ENCODE measurements around the gene OR7G2.

The OR7G2 gene

DNA sequence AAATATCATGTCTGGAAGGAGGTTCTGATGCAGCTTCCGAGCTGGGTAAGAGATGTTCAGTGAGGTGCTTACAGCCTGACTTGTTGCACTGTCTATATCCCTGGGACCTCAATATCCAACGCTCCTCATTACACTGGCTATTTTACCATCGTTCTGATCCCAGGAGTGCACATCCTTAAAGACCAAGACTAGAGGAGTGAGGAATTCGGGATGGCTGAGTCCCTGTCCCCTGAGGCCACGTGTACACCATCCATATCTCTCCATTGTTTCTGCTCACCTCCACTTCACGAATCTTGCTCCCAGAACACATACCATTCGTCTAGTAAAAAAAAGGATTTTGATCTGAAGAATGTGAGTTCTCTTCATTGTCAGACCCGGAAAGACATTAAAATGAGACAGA lies at the start of gene OR7G2:
OR7G2 (minus strand) TSS at position 101 of the 400 bp plus-strand sequence. CDS start 4,232 bp downstream, outside the sequence.
- Histone ChIP-seq H3K4me3 (ENCODE audit: low read depth, low read length) (no peak within 1 kb of the TSS), H3K27ac (no peak within 1 kb of the TSS), H3K36me3 (replicated peaks) (no peaks in the 10 kb centered on the region), H3K27me3 (replicated peaks) (no peaks in the 10 kb centered on the region)
- DNase-seq: no peak
- TF ChIP-seq, protein P1, sequence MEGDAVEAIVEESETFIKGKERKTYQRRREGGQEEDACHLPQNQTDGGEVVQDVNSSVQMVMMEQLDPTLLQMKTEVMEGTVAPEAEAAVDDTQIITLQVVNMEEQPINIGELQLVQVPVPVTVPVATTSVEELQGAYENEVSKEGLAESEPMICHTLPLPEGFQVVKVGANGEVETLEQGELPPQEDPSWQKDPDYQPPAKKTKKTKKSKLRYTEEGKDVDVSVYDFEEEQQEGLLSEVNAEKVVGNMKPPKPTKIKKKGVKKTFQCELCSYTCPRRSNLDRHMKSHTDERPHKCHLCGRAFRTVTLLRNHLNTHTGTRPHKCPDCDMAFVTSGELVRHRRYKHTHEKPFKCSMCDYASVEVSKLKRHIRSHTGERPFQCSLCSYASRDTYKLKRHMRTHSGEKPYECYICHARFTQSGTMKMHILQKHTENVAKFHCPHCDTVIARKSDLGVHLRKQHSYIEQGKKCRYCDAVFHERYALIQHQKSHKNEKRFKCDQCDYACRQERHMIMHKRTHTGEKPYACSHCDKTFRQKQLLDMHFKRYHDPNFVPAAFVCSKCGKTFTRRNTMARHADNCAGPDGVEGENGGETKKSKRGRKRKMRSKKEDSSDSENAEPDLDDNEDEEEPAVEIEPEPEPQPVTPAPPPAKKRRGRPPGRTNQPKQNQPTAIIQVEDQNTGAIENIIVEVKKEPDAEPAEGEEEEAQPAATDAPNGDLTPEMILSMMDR (IDR thresholded peaks at IDR 0.05; ENCODE audit: low read depth, low read length, missing control alignments): no peak
- in situ Hi-C loops (cut with HindIII; ENCODE audit: low pct_ligation_motif_present, low sequenced_read_pairs): no loop called here

DNA sequence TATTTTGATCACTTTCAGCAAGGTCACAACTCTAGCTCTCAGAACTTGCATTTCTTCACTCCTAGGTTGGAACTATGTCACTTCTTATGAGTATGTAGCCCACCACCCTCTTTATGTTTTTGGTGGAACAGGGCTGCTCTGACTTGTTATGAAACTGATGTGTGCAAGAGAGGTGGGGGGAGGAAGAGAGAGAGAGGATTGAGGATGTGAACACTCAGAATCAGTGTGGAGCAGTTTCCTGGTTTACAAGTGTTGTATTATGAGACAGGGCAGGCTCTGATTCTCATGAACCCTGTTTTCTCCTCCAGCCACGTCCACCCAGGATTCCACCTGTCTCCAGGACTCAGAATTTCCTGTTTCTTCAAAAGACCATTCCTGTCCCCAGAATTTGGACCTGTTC lies 49.0 kb upstream of the OR7G2 start:
- Histone ChIP-seq H3K27ac (no peak overlapping the region), H3K4me3 (ENCODE audit: low read depth, low read length) (no peak overlapping the region), H3K27me3 (replicated peaks) (no peaks in the 10 kb centered on the region), H3K36me3 (replicated peaks) (peaks cover 45% of the 10 kb centered on the region)
- TF ChIP-seq, protein P1 (IDR thresholded peaks at IDR 0.05; ENCODE audit: low read depth, low read length, missing control alignments): no peak
- no peak for DNase-seq
- in situ Hi-C loops (cut with HindIII; ENCODE audit: low pct_ligation_motif_present, low sequenced_read_pairs): no loop called here

DNA sequence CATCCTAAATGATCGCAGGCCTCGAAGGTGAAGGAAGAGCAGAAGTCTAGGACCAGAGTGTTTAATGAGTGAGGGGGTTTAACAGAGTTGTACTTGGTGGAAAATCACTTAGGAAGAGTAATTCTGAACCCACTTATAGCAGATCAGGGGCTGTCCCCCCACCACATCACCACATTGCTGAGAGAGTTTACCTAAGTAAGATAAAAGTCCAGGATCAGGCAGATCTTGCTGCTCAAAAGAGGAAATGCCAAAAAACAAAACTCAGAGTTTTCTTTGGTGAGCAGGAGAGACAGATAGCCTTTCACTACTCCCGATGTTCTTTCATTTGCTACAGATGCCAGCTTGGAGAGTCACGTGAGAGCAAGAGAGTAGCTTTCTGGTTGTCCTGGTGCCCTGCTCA lies 48.3 kb upstream of the OR7G2 start:
- no peaks in the 10 kb centered on the region for H3K27me3 ChIP-seq (replicated peaks)
- peaks cover 37% of the 10 kb centered on the region for H3K36me3 ChIP-seq (replicated peaks)
- in situ Hi-C loops (cut with HindIII; ENCODE audit: low pct_ligation_motif_present, low sequenced_read_pairs): no loop called here
- no peak overlapping the region for H3K4me3 ChIP-seq (ENCODE audit: low read depth, low read length)
- DNase-seq: no peak
- H3K27ac ChIP-seq: no peak overlapping the region
- TF ChIP-seq, protein P1 (IDR thresholded peaks at IDR 0.05; ENCODE audit: low read depth, low read length, missing control alignments): no peak

DNA sequence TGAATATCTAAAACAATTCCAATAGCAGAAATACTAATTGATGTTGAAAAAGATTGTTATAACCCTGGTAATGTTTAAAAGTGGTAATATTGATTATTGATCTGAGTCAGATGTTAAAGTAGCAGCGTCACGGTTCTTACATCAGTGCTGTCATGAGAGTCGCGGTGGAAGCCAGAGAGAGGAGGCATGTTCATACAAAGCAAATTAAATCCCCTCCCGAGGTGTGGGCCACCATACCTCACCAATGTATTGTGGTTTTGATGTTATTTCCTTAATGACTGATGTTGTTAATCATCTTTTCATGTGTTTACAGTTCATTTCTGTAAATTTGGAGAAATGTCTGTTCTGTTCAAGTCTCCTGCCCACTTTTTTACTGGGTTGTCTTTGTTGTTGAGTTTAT lies 44.1 kb upstream of the OR7G2 start:
- H3K27ac ChIP-seq: no peak overlapping the region
- in situ Hi-C loops (cut with HindIII; ENCODE audit: low pct_ligation_motif_present, low sequenced_read_pairs): no loop called here
- no peak for DNase-seq
- no peak overlapping the region for H3K4me3 ChIP-seq (ENCODE audit: low read depth, low read length)
- H3K36me3 ChIP-seq (replicated peaks): no peaks in the 10 kb centered on the region
- TF ChIP-seq, protein P1 (IDR thresholded peaks at IDR 0.05; ENCODE audit: low read depth, low read length, missing control alignments): no peak
- no peaks in the 10 kb centered on the region for H3K27me3 ChIP-seq (replicated peaks)

DNA sequence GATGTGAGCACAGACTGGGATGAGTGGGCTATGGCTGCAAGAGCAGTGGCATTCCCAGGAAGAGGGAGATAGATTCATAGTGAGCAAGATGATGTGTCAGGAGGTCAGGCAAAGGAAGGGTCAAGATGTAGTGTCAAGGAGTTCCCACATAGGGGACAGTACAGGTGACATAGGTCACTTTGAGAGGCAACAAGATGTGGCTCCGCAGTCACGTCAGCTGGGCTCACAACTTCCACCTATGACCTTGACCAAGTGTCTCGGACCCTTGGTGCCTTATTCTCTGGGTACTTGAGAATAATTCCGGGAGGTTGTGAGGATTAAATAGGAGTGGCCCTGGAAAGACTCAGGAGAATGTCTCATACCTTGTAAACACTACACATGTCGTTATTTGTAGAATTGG lies 43.4 kb upstream of the OR7G2 start:
- Histone ChIP-seq H3K27ac (no peak overlapping the region), H3K36me3 (replicated peaks) (no peaks in the 10 kb centered on the region), H3K4me3 (ENCODE audit: low read depth, low read length) (no peak overlapping the region), H3K27me3 (replicated peaks) (no peaks in the 10 kb centered on the region)
- TF ChIP-seq, protein P1 (IDR thresholded peaks at IDR 0.05; ENCODE audit: low read depth, low read length, missing control alignments): no peak
- DNase-seq: no peak
- in situ Hi-C loops (cut with HindIII; ENCODE audit: low pct_ligation_motif_present, low sequenced_read_pairs): no loop called here

DNA sequence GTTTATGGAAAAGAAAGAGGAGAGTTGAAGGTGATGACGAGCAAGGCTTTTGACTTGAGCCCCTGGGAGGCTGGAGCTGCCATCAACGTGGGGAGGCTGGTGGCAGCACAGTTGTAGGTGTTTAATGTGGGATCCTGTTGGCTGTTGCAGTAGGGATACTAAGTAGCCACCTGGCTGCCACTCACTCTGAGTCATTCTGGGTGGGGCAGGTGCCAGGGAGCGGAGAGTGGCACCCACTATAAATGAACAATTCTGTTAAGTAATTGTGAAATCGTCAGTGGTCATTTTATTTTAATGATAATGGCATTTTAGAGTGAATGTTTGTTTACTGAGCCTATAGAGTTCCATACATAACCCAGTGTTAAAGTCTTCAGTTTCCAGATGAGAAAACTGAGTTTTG lies 42.7 kb upstream of the OR7G2 start:
- H3K4me3 ChIP-seq (ENCODE audit: low read depth, low read length): no peak overlapping the region
- H3K27ac ChIP-seq: no peak overlapping the region
- TF ChIP-seq, protein P1 (IDR thresholded peaks at IDR 0.05; ENCODE audit: low read depth, low read length, missing control alignments): no peak
- no peak for DNase-seq
- no peaks in the 10 kb centered on the region for H3K36me3 ChIP-seq (replicated peaks)
- H3K27me3 ChIP-seq (replicated peaks): no peaks in the 10 kb centered on the region
- in situ Hi-C loops (cut with HindIII; ENCODE audit: low pct_ligation_motif_present, low sequenced_read_pairs): no loop called here
